Omental fat pad (tissue), 4 donors: ENCODE results near the gene SGSM1. TPM values are rescaled to one million over a fixed set of nuclear protein-coding genes. Genes with fewer than 3 reads are reported as not detected.

Experiments used
- ATAC-seq: fragments of 150-250 bp; one replicate; pipeline ENCODE4 v1.9.1; 2016; ENCODE audit warnings: mild to moderate bottlenecking, moderate library complexity; ENCODE audit not compliant: low FRiP score
- DNase-seq: peaks from one replicate; pipeline ENCODE4 v3.0.0-alpha.2; 2019; ENCODE audit warnings: low spot score
- total RNA-seq, 4 donors: library from RNA; depleted of rRNA; stranded (reverse); fragments of >200 nt; gene quantifications; one replicate each; pipeline ENCODE4 v1.1.0, GENCODE V29; 2016
- TF ChIP-seq, protein P1 (sequence below), 3 donors: fragments of 450-650 bp; IDR thresholded peaks; one replicate each; pipeline ENCODE4 v1.5.1; 2016 to 2017; ENCODE audit warnings: antibody characterized with exemption in 3 of 3, mild to moderate bottlenecking in 3 of 3, moderate library complexity in 2 of 3

SGSM1 gene
- total RNA-seq, 4 donors from 2014 or later, result 0.12 to 2.4 (median 0.62) TPM

DNA sequence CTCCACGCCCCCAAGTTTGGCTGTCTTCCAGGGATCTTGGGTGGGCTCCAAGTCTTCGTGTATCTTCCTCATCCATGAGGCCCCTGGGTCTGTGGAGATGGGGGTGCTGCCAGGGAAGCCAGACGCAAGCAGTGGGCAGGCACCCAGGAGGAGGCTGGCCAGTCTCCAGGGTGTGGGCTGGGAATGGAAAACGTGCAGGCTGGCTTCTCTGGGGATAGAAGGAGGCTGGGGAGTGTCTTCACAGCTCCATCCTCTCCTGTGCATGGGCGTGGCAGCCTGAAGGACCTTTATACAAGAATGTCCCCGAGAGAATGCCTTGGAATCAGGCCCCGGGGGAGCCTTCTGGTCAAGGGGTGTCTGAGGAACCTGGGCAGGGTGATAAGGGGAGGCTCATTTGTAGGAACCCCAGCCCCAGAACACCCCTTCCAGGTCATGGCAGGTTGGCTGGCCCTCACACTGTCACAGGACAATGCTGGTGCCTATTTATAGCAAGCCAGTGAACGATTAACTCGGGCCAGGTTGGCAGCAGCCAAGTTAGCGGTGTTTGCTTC is 14.0 kb downstream of the SGSM1 start:
- no peak for ATAC-seq
- DNase-seq, result no peak
- TF ChIP-seq, protein P1, sequence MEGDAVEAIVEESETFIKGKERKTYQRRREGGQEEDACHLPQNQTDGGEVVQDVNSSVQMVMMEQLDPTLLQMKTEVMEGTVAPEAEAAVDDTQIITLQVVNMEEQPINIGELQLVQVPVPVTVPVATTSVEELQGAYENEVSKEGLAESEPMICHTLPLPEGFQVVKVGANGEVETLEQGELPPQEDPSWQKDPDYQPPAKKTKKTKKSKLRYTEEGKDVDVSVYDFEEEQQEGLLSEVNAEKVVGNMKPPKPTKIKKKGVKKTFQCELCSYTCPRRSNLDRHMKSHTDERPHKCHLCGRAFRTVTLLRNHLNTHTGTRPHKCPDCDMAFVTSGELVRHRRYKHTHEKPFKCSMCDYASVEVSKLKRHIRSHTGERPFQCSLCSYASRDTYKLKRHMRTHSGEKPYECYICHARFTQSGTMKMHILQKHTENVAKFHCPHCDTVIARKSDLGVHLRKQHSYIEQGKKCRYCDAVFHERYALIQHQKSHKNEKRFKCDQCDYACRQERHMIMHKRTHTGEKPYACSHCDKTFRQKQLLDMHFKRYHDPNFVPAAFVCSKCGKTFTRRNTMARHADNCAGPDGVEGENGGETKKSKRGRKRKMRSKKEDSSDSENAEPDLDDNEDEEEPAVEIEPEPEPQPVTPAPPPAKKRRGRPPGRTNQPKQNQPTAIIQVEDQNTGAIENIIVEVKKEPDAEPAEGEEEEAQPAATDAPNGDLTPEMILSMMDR (IDR thresholded peaks at IDR 0.05), result no peak

DNA sequence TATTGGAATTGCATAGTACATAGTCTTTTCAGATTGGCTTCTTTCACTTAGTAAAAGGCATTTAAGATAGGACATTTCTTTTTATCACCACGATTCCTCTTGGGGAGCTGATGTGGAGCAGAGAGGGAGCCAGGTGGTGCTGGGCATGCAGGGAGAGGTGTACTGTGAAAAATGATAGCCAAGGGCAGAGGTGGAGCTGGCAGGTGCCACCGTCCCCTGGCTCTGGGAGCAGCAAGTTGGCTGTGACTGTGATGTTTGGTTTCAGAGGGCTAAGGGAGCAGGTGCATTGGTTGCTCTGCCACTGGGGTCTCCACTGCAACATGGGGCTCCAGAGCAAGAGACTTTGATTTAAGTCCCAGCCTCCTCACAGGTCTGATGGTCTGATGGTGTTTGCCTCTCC is 16.5 kb downstream of the SGSM1 start:
- no peak for DNase-seq
- no peak for ATAC-seq
- TF ChIP-seq, protein P1 (IDR thresholded peaks at IDR 0.05), result no peak

DNA sequence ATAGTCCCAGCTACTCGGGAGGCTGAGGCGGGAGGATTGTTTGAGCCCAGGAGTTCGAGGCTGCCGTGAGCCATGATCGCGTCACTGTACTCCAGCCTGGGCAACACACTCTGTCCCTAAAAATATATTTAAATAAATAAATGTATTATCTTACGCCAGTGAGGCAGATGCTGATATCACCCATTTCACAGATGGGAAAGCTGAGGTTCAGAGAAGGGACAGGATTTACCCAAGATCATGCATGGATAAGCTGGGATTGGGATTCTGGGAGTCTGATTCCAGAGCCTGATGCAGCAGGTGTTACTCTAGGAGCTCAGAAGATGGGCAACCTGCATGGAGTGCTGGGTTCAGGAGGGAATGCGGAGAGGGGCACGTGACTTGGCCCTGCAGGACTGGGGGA is 17.8 kb downstream of the SGSM1 start:
- TF ChIP-seq, protein P1 (IDR thresholded peaks at IDR 0.05), result no peak
- DNase-seq (no peak), ATAC-seq (no peak)

DNA sequence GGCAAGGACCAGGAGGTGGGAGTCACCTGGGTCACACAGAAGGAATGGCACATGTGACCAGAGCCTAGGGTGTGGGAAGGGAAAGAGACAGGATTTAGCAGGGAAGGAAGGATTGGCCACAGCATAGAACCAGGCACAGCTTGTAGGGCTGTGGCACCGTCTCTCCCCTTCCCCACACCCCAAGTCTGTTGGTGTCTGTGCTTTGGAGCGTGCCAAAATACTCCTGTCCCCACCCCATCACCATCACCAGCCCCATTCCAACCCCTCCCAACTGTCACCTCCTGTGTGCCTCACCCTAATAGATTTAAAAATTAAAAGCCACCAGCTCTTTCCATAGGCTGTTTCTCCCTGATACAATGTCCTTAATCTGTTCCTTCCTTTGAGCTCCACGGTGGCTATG is 18.2 kb downstream of the SGSM1 start:
- DNase-seq, result no peak
- no peak for ATAC-seq
- TF ChIP-seq, protein P1 (IDR thresholded peaks at IDR 0.05), result no peak

DNA sequence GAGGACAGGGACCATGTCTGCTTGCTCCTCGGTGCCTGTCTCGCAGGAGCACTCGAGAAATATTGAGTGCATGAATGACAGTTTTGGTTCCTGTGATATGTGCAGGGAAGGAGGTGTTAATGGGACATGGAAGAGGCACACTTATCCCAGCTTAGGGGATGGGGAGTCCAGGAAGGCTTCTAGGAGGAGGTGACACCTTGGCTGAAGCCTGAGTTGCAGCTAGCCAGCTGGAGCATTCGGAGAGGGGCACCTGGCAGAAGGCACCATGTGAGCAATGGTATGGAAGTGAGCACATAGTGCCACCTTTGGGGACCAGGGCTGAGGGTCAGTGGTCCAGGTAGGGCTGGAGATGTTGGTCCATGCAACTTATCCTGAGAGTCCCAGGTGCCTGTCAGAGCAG is 18.9 kb downstream of the SGSM1 start:
- ATAC-seq (no peak), DNase-seq (no peak)
- TF ChIP-seq, protein P1 (IDR thresholded peaks at IDR 0.05), result no peak

DNA sequence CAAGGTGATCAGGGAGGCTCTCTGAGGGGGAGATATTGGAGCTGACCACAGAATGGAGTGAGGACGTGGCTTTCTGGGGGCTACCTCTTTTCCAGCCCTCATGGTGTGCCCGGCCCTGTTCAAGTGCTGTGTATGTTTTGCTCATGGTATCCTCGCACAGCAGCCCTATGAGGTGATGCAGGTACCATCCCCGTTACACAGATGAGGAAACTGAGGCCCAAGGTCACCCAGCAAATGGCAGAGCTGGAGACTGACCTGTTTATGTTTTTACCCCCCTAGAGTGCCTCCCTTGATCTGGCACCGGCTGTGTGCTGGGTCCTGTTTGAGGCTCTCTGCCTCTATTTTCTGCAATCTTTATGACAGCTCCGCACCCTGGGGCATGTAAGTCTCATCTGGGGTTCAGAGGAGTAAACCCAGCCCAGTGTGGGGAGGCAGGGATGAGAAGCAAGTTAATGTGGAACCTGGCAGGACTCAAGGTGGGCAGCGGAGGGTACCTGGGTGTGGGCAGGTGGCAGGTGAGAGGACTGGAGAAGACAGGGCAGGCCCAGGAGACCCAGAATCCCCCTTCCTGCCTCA is 20.8 kb downstream of the SGSM1 start:
- DNase-seq (no peak), ATAC-seq (no peak)
- TF ChIP-seq, protein P1 (IDR thresholded peaks at IDR 0.05), result no peak

DNA sequence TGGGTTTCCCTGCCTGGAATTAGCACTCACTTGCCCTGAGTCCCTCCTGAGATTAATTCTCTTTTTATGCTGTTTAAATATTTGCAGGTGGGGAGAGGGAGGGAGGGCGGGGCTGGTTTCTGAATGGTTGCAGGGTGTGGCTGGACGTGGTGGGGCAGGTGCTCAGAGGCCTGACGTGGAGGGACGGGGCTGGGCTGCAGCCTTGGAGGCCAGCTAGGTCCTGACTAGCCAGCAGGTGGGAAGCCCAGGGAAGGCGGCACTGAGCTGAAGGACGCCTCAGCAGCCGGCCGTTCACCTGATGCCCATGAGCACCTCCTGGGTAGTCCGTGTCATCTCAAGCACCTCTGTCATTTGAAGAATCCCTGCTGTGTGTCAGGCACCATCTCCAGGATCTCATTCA is 21.3 kb downstream of the SGSM1 start:
- no peak for ATAC-seq
- DNase-seq, result no peak
- TF ChIP-seq, protein P1 (IDR thresholded peaks at IDR 0.05), result no peak
